Suprapubic skin (tissue), 4 donors: ENCODE measurements around the gene UBE2R2.

Experiments used
- CTCF ChIP-seq, 2 donors: fragments of 200-600 bp in 1 of 2; fragments of 450-650 bp in 1 of 2; sonication (generic) in 1 of 2; IDR thresholded peaks; one replicate each; pipeline ENCODE4 v1.5.1; 2016 to 2019; ENCODE audit warnings: antibody characterized with exemption in 2 of 2, mild to moderate bottlenecking in 1 of 2, moderate library complexity in 1 of 2
- EP300 ChIP-seq: sonication (generic); formaldehyde crosslinking; IDR thresholded peaks from one replicate; pipeline ENCODE4 v1.6.1; 2017; ENCODE audit warnings: antibody characterized with exemption
- POLR2AphosphoS5 ChIP-seq, 3 donors: sonication (generic); formaldehyde crosslinking; IDR thresholded peaks; one replicate each; pipeline ENCODE4 v1.6.1; 2017; ENCODE audit warnings: antibody characterized with exemption in 3 of 3

GRCh38 chr9:33927694-33928093, 110.7 kb downstream of the UBE2R2 start:
- no peak for TF ChIP-seq POLR2AphosphoS5 (IDR thresholded peaks at IDR 0.05)
- no peak for TF ChIP-seq CTCF (IDR thresholded peaks at IDR 0.05)
- no peak for TF ChIP-seq EP300
